K562 (cell line): ENCODE data around the gene ASCC1. TPM values are rescaled to one million over a fixed set of nuclear protein-coding genes. Genes with fewer than 3 reads are reported as not detected.

Experiments
- ATAC-seq: fragments of 200-7000 bp; cut with Tn5 transposase; 3 replicates; pipeline ENCODE4 v1.9.1; 2020; ENCODE audit warnings: moderate library complexity
- BruUV-seq: library from RNA; stranded (reverse); fragments of 400-500 nt; replicated peaks from 2 replicates; lab custom pipeline; 2021; lab: Mats Ljungman, UMichigan
- CTCF ChIA-PET: fragments of 300-600 bp; formaldehyde crosslinking; extraction: SDS; loops from one replicate; lab custom pipeline; 2021; ENCODE audit warnings: low intra/inter-chr PET ratio; lab: Yijun Ruan, JAX
- POLR2A ChIA-PET: fragments of 300-600, 350-650 bp; sonication (Branson Sonifier 250); formaldehyde crosslinking; extraction: SDS; loops from one replicate; lab custom pipeline; 2021; ENCODE audit warnings: antibody characterized with exemption, inconsistent platforms; lab: Yijun Ruan, JAX
- DNase-seq, 4 experiments: peaks; one replicate each; pipeline versions ENCODE4 v3.0.0 to v3.0.0-alpha.2; 2011 to 2018; ENCODE audit warnings: low spot score in 3 of 4, mixed read lengths in 3 of 4; ENCODE audit errors: extremely low read depth in 1 of 4
- FAIRE-seq: peaks from 2 replicates; lab custom pipeline; 2011; peaks lifted over from hg19 to GRCh38; lab: Jason Lieb, UNC
- H2AFZ ChIP-seq: 2 replicates; pipeline ENCODE4 v1.6.0; 2011; ENCODE audit warnings: low read depth, low read length, control low read depth, inconsistent platforms
- H3K27ac ChIP-seq: fragments of 200-600 bp; 3 replicates; pipeline ENCODE4 v1.8.0; 2011; ENCODE audit warnings: low read depth, mild to moderate bottlenecking, control low read depth, inconsistent platforms, low read length, moderate library complexity, mixed read lengths; ENCODE audit errors: extremely low read depth
- H3K27me3 ChIP-seq, 2 experiments: fragments of 300-600 bp in 1 of 2; 2 replicates in 1 of 2; 3 replicates in 1 of 2; pipeline versions ENCODE4 v1.6.0 to v1.8.0; 2011; ENCODE audit warnings: inconsistent platforms in 2 of 2, low read length in 2 of 2, mild to moderate bottlenecking in 1 of 2, mixed read lengths in 1 of 2, moderate library complexity in 1 of 2; ENCODE audit not compliant: control insufficient read depth in 2 of 2, insufficient read depth in 2 of 2
- H3K36me3 ChIP-seq: fragments of 300-600 bp; 3 replicates; pipeline ENCODE4 v1.8.0; 2011; ENCODE audit warnings: mild to moderate bottlenecking, low read length, inconsistent platforms; ENCODE audit not compliant: control insufficient read depth, insufficient read depth
- H3K4me1 ChIP-seq, 2 experiments: fragments of 200-600 bp in 1 of 2; replicated peaks in 1 of 2; 2 replicates in 1 of 2; 3 replicates in 1 of 2; pipeline versions ENCODE4 v1.5.1 to v1.8.0; 2011; ENCODE audit warnings: inconsistent platforms in 2 of 2, low read length in 2 of 2, mild to moderate bottlenecking in 1 of 2, mixed read lengths in 1 of 2, moderate library complexity in 1 of 2; ENCODE audit not compliant: control insufficient read depth in 2 of 2, insufficient read depth in 2 of 2
- H3K4me2 ChIP-seq: 2 replicates; pipeline ENCODE4 v1.6.1; 2011; ENCODE audit warnings: low read length, control low read depth, inconsistent platforms, mixed read lengths; ENCODE audit not compliant: insufficient read depth
- H3K4me3 ChIP-seq: fragments of 200-600 bp; sonication (generic), shearing (Covaris generic); 2 replicates; pipeline ENCODE4 v1.5.1; 2016; ENCODE audit warnings: control low read depth, inconsistent platforms
- H3K79me2 ChIP-seq: fragments of 200-600 bp; 3 replicates; pipeline ENCODE4 v1.8.0; 2011; ENCODE audit warnings: low read length, inconsistent platforms; ENCODE audit not compliant: control insufficient read depth, insufficient read depth
- H3K9ac ChIP-seq, 2 experiments: 2 replicates each; pipeline versions ENCODE4 v1.6.0 to v1.6.1; 2011; ENCODE audit warnings: low read depth in 2 of 2, low read length in 2 of 2, control low read depth in 1 of 2, inconsistent platforms in 1 of 2, mild to moderate bottlenecking in 1 of 2, mixed read lengths in 1 of 2; ENCODE audit not compliant: insufficient read depth in 1 of 2
- H3K9me1 ChIP-seq: one replicate; pipeline ENCODE4 v1.6.0; 2011; ENCODE audit warnings: inconsistent platforms, mild to moderate bottlenecking, low read length, moderate library complexity; ENCODE audit not compliant: control insufficient read depth, insufficient read depth
- H3K9me3 ChIP-seq: replicated peaks from 2 replicates; pipeline ENCODE4 v1.5.1; 2011; ENCODE audit warnings: low read depth, low read length, inconsistent platforms; ENCODE audit not compliant: control insufficient read depth, insufficient read depth
- H4K20me1 ChIP-seq: replicated peaks from 2 replicates; pipeline ENCODE4 v1.6.1; 2011; ENCODE audit warnings: low read length, inconsistent platforms, mixed read lengths; ENCODE audit not compliant: control insufficient read depth, insufficient read depth
- CEBPB ChIP-seq: fragments of 450-650 bp; IDR thresholded peaks from 2 replicates; pipeline ENCODE4 v1.6.1; 2016; ENCODE audit warnings: missing genetic modification characterization, missing compliant biosample characterization
- CEBPG ChIP-seq, 3 experiments: fragments of 200-800 bp in 1 of 3; sonication (Bioruptor generic) in 1 of 3; sonication (generic) in 1 of 3; formaldehyde crosslinking in 1 of 3; IDR thresholded peaks in 2 of 3; conservative IDR thresholded peaks in 1 of 3; 2 replicates each; pipeline versions ENCODE4 v1.6.1 to v1.8.0; 2016 to 2022; ENCODE audit warnings: missing compliant biosample characterization in 2 of 3, missing genetic modification characterization in 2 of 3, mild to moderate bottlenecking in 1 of 3, missing genetic modification reagents in 1 of 3
- MBD1 ChIP-seq: fragments of 250-450 bp; sonication (Bioruptor Pico); IDR thresholded peaks from 2 replicates; pipeline ENCODE4 v1.8.0; 2022; ENCODE audit warnings: inconsistent platforms
- MBD2 ChIP-seq: sonication (generic); IDR thresholded peaks from 2 replicates; pipeline ENCODE4 v1.6.1; 2016; ENCODE audit warnings: low read depth, borderline replicate concordance
- NFYB ChIP-seq: IDR thresholded peaks from 2 replicates; pipeline ENCODE4 v1.6.1; 2011; ENCODE audit warnings: mild to moderate bottlenecking, moderate library complexity; ENCODE audit not compliant: insufficient read length; ENCODE audit errors: extremely low read depth
- PTBP1 ChIP-seq: fragments of 200-400 bp; formaldehyde crosslinking; IDR thresholded peaks from 2 replicates; pipeline ENCODE4 v1.6.1; 2017; ENCODE audit warnings: low read depth, low read length
- SIX5 ChIP-seq, 2 experiments: IDR thresholded peaks; 2 replicates each; pipeline ENCODE4 v1.6.1; 2011; ENCODE audit warnings: low read length in 2 of 2, borderline replicate concordance in 1 of 2, low read depth in 1 of 2, mild to moderate bottlenecking in 1 of 2, moderate library complexity in 1 of 2; ENCODE audit not compliant: insufficient read depth in 1 of 2
- ZNF140 ChIP-seq: fragments of 250-450 bp; sonication (Bioruptor Pico); IDR thresholded peaks from 2 replicates; pipeline ENCODE4 v1.8.0; 2021; ENCODE audit warnings: moderate library complexity, mild to moderate bottlenecking, inconsistent platforms
- WGBS: fragments of 100-300 bp; shearing (Covaris generic); methylation state at CpG from one replicate; pipeline ENCODE4 v1.1.6; 2016; ENCODE audit warnings: low coverage, mixed read lengths; ENCODE audit not compliant: insufficient coverage; ENCODE audit errors: missing lambda C conversion rate; 5-methylcytosine and 5-hydroxymethylcytosine counted together
- in situ Hi-C: fragments of 300-500 bp; cut with MboI; formaldehyde crosslinking; loops from 4 replicates; pipeline ENCODE4 v1.15.0; 2018; ENCODE audit warnings: inconsistent platforms, mixed read lengths
- intact Hi-C: fragments of 100-400 bp; cut with micrococcal nuclease; formaldehyde crosslinking; loops from 2 replicates; pipeline ENCODE4 v1.14.2; 2022
- polyA plus RNA-seq, 8 experiments: library from polyadenylated mRNA; depleted of rRNA in 4 of 8; stranded (reverse) in 5 of 8; unstranded in 3 of 8; fragments of >200 nt; fragmentation: Nextera tagmentation in 2 of 8; fragmentation: Illumina TruSeq in 1 of 8; extraction: Ambion mirVana in 2 of 8; extraction: Trizol in 1 of 8; gene quantifications; 2 replicates each; pipeline versions ENCODE4 v1.2.1 to v1.2.3, GENCODE V29; 2011 to 2014; ENCODE audit warnings: inconsistent platforms in 1 of 8, missing spikeins in 1 of 8
- total RNA-seq, 7 experiments: library from RNA; depleted of rRNA in 6 of 7; stranded (reverse); fragments of >200 nt in 6 of 7; fragmentation: Illumina TruSeq in 2 of 7; extraction: Trizol in 2 of 7; gene quantifications; 2 replicates each; pipeline versions ENCODE4 v1.2.1 to v1.2.3, GENCODE V29; 2011 to 2021; ENCODE audit warnings: low replicate concordance in 1 of 7
- TF ChIP-seq, protein P1 (sequence below): sonication (generic); formaldehyde crosslinking; IDR thresholded peaks from 2 replicates; pipeline ENCODE4 v1.8.0; 2022; ENCODE audit warnings: missing genetic modification reagents, mild to moderate bottlenecking, moderate library complexity, borderline replicate concordance

Gene ASCC1
- total and polyA plus RNA-seq, 9 of the 15 experiments (the other 6 are each of a cell fraction or from before 2014, with no cell fraction given) = 31.7 to 73.3 (median 52.8) TPM

GRCh38 chr10:72088889-72089575, 127.0 kb downstream of the ASCC1 start:
- Histone ChIP-seq H4K20me1 (no peaks in the 10 kb centered on the region), H3K9ac (0 out of 4 replicates have a peak overlapping the region, but pooled peaks of 1 of the 2 experiments have one; percentile 39)
- TF ChIP-seq CEBPB (tag) (peak; percentile 96), SIX5 (IDR thresholded peaks at IDR 0.05; ENCODE audit: borderline replicate concordance in 1 of 2, insufficient read depth in 1 of 2, low read depth in 1 of 2, low read length in 2 of 2) (no peak), MBD2 (0 out of 2 replicates have a peak, but pooled peaks have one; percentile 6), PTBP1 (no peak), NFYB (no peak), ZNF140 (CRISPR knock-in tag) (no peak), CEBPG (CRISPR knock-in tag; IDR thresholded peaks at IDR 0.05) (peak; percentile 84), CEBPG (tag; conservative IDR thresholded peaks at IDR 0.05 in 1 of 2, IDR thresholded peaks at IDR 0.05 in 1 of 2) (peak; percentile 49 to 52), MBD1 (CRISPR knock-in tag) (0 out of 2 replicates have a peak, but pooled peaks have one; percentile 32)
- TF ChIP-seq, protein P1, sequence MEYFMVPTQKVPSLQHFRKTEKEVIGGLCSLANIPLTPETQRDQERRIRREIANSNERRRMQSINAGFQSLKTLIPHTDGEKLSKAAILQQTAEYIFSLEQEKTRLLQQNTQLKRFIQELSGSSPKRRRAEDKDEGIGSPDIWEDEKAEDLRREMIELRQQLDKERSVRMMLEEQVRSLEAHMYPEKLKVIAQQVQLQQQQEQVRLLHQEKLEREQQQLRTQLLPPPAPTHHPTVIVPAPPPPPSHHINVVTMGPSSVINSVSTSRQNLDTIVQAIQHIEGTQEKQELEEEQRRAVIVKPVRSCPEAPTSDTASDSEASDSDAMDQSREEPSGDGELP (CRISPR knock-in tag) = peak; percentile 35; the same call in 1 of the 2 replicates
- TF ChIP-seq, all 486 proteins: peak for 5
- in situ Hi-C loops = no loop called here
- Histone ChIP-seq H3K79me2 (no peaks in the 10 kb centered on the region), H2AFZ (no peak overlapping the region), H3K36me3 (no peaks in the 10 kb centered on the region), H3K4me2 (no peak overlapping the region), H3K27me3 (no peaks in the 10 kb centered on the region), H3K9me3 (no peaks in the 10 kb centered on the region), H3K4me3 (no peak overlapping the region), H3K4me1 (peaks cover 6 to 28% of the 10 kb centered on the region in 2 experiments; a peak in 4 of 5 replicates), H3K9me1 (no peaks in the 10 kb centered on the region), H3K27ac (no peak overlapping the region)
- ATAC-seq (peak; percentile 46), FAIRE-seq (no peak), DNase-seq (no peak)
- ChIA-PET POLR2A (interaction anchor here (0.8 to 1.5 kb wide), 6 partner anchors 10 to 184 kb away, joined by 3 to 6 read pairs (median 4); partner anchors contain the start of gene DDIT4), CTCF (no interaction called here)
- intact Hi-C loops = no loop called here
- BruUV-seq = no TSS peak
- WGBS = 48% methylated on average over 14 of the region's 14 CpGs
